NCI-H345 treated with DMSO at 0.1 percent for 48 hours (cell line): ENCODE measurements around the gene SRP68.
"Not testable (repeated sequence)": the region's sequence is repeated elsewhere in the genome, so short reads cannot be mapped to it uniquely, and the experiment has no call there.

Experiments used
- DNase-seq: peaks from one replicate; lab custom pipeline; 2025; ENCODE audit not compliant: unreplicated experiment; lab: John Stamatoyannopoulos, UW

The SRP68 gene

GRCh38 chr17:76089680-76090516 lies 17.6 kb upstream of the SRP68 start:
- DNase-seq: no peak

- no peak for DNase-seq
These were observed 16.7 kb upstream of the SRP68 start for GRCh38 chr17:76088868-76089576.

GRCh38 chr17:76088041-76088867 lies 15.9 kb upstream of the SRP68 start:
- DNase-seq: no peak

- no peak for DNase-seq
These were observed 15.2 kb upstream of the SRP68 start for GRCh38 chr17:76087531-76087930.

- no peak for DNase-seq
These were observed 14.1 kb upstream of the SRP68 start for GRCh38 chr17:76086384-76086783.

GRCh38 chr17:76085731-76086366 lies 13.5 kb upstream of the SRP68 start:
- no peak for DNase-seq

GRCh38 chr17:76085066-76085730 lies 12.9 kb upstream of the SRP68 start:
- no peak for DNase-seq

GRCh38 chr17:76083536-76084182 lies 11.3 kb upstream of the SRP68 start:
- no peak for DNase-seq

GRCh38 chr17:76082326-76083251 lies 10.3 kb upstream of the SRP68 start:
- DNase-seq: no peak

- no peak for DNase-seq
These were observed 9.2 kb upstream of the SRP68 start for GRCh38 chr17:76081295-76082210.

- no peak for DNase-seq
These were observed 8.5 kb upstream of the SRP68 start for GRCh38 chr17:76080768-76081287.

GRCh38 chr17:76079956-76080767 lies 7.8 kb upstream of the SRP68 start:
- no peak for DNase-seq

- no peak for DNase-seq
These were observed 7.2 kb upstream of the SRP68 start for GRCh38 chr17:76079535-76079955.

- peak; percentile 98 for DNase-seq
These were observed 6.7 kb upstream of the SRP68 start, which contains the start of gene ZACN for GRCh38 chr17:76078860-76079534. Gene ZACN (plus strand): TSS chr17:76079182. CDS start chr17:76079265, 83 bp downstream.

GRCh38 chr17:76078370-76078769 lies 6.1 kb upstream of the SRP68 start:
- DNase-seq: not testable (repeated sequence)

GRCh38 chr17:76077584-76078110 lies 5.3 kb upstream of the SRP68 start:
- DNase-seq: peak; percentile 64
